ACC112 (cell line): Measurements from ENCODE around the gene TEDDM1.

Experiments
- H2AFZ ChIP-seq: fragments of 200-600 bp; sonication (generic); one replicate; pipeline ENCODE4 v1.6.0; 2017; ENCODE audit warnings: antibody characterized with exemption, low read length; ENCODE audit not compliant: unreplicated experiment
- H3K27ac ChIP-seq: fragments of 200-600 bp; sonication (generic); 2 replicates; pipeline ENCODE4 v1.5.1; 2014; ENCODE audit warnings: low read depth, mild to moderate bottlenecking, antibody characterized with exemption, low read length, moderate library complexity
- H3K27me3 ChIP-seq: fragments of 200-600 bp; sonication (generic); 2 replicates; pipeline ENCODE4 v1.6.1; 2014; ENCODE audit warnings: mild to moderate bottlenecking, antibody characterized with exemption, low read length, moderate library complexity, mixed read lengths; ENCODE audit not compliant: insufficient read depth
- H3K36me3 ChIP-seq: fragments of 200-600 bp; sonication (generic); 2 replicates; pipeline ENCODE4 v1.6.1; 2016; ENCODE audit warnings: mild to moderate bottlenecking, antibody characterized with exemption, low read length, moderate library complexity, mixed read lengths; ENCODE audit not compliant: insufficient read depth
- H3K4me1 ChIP-seq: fragments of 200-600 bp; sonication (generic); one replicate; pipeline ENCODE4 v1.6.1; 2016; ENCODE audit warnings: low read length, mixed read lengths; ENCODE audit not compliant: insufficient read depth, unreplicated experiment, control insufficient read depth
- H3K4me3 ChIP-seq: fragments of 200-600 bp; sonication (generic); 2 replicates; pipeline ENCODE4 v1.5.1; 2014; ENCODE audit warnings: mild to moderate bottlenecking, low read depth, low read length
- H3K79me2 ChIP-seq: fragments of 200-600 bp; sonication (generic); one replicate; pipeline ENCODE4 v1.6.0; 2016; ENCODE audit warnings: low read length; ENCODE audit not compliant: control insufficient read depth, unreplicated experiment, insufficient read depth

The TEDDM1 gene

GRCh38 chr1:182406012-182406411 lies 5.5 kb upstream of the TEDDM1 start:
- Histone ChIP-seq H3K4me3 (no peak overlapping the region), H3K27ac (no peak overlapping the region), H3K36me3 (no peaks in the 10 kb centered on the region)

DNA sequence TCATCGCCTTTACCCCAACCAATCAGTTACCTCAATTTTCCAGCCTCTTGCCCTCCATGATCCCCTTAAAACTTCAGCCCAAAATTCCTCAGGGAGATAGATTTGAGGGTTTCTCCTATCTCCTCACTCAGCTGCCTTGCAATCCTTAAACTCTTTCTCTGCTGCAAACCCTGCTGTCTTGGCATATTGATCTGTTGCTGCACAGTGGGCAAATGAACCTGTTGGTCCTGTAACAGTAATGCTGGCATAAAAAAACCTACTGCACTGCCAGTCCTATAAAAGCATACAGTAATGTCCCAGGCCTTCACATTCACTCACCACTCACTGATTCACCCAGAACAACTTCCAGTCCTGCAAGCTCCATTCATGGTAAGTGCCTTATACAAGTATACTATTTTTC lies 5.1 kb upstream of the TEDDM1 start:
- no peak overlapping the region for H3K27ac ChIP-seq
- peaks cover 25% of the 10 kb centered on the region for H3K27me3 ChIP-seq
- H2AFZ ChIP-seq, result no peak overlapping the region
- no peak overlapping the region for H3K4me3 ChIP-seq
- no peaks in the 10 kb centered on the region for H3K4me1 ChIP-seq
- no peaks in the 10 kb centered on the region for H3K36me3 ChIP-seq
- no peaks in the 10 kb centered on the region for H3K79me2 ChIP-seq

More at GRCh38 chr1:182406012-182406411, 5.5 kb upstream of the TEDDM1 start:
- H3K27me3 ChIP-seq, result peaks cover 25% of the 10 kb centered on the region
- H3K4me1 ChIP-seq, result no peaks in the 10 kb centered on the region
- H2AFZ ChIP-seq, result no peak overlapping the region
- H3K79me2 ChIP-seq, result no peaks in the 10 kb centered on the region

DNA sequence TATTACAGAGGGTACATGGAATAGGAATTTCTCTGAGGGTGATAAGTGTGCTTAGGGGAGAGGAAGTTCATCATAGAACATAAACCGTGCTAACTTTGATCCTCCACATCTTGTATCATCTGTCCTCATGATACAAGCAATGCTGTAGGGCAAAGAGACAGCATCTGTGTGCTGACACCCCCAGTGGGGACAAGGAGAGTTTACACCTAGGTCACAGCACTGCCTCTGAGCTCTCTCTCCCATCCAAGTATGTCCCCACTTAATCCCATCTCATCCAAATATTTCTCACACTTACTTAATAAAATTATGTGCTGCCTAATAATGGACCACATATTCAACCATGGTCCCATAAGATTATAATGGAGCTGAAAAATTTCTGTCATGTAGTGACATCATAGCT lies 4.3 kb upstream of the TEDDM1 start:
- Histone ChIP-seq H3K4me1 (no peaks in the 10 kb centered on the region), H3K4me3 (no peak overlapping the region), H3K27me3 (peaks cover 25% of the 10 kb centered on the region), H2AFZ (no peak overlapping the region), H3K36me3 (no peaks in the 10 kb centered on the region), H3K27ac (no peak overlapping the region), H3K79me2 (no peaks in the 10 kb centered on the region)

DNA sequence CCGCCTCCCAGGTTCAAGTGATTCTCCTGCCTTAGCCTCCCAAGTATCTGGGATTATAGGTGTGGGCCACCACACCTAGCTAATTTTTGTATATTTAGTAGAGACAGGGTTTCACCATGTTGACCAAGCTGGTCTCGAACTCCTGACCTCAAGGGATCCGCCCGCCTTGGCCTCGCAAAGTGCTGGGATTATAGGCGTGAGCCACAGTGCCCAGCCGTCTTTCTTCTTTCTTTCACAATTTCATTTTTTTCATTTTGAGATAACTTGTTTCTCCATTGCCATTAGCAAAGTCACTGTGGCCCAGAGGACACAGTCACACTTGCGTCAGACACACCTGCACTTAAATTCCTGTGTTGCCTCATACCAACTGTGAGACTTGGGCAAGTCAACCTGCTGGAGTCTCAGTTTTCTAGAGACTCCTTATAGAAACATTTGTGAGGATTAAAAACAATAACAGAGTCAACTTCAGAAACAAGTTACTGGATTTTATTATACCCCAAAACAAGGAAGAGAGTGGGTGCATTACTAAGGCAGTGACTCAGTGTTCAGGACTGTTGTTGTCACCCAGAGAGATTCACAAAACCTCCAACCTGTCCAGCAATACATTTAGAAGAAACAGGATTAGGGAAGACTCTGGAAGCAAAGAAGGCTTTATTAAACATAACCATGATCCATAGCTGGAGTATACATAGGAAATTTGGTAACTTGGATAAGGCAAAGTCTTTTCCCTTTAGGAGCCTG lies 2.6 kb downstream of the TEDDM1 start:
- Histone ChIP-seq H3K79me2 (no peaks in the 10 kb centered on the region), H3K4me3 (no peak overlapping the region), H3K36me3 (no peaks in the 10 kb centered on the region), H3K27ac (no peak overlapping the region), H2AFZ (no peak overlapping the region), H3K4me1 (peaks cover 14% of the 10 kb centered on the region), H3K27me3 (no peaks in the 10 kb centered on the region)

DNA sequence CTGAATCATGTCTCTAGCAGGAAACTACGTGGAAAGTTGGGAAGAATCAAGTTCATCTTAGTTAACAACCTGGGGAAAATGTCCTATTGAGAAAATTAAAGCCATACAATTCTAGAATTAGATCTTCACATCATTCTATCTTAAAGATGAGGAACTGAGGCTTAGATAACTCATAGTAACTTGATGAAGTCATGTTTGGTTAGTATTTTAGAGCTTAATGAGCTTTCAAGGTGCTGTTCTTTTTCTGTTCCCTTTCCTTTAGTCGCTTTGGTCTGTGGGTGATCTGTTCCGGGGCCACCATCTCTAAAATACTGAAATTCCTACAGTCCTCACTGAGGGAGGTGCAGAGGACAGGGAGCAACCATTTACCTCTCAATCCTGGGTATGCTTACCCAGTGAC lies 4.6 kb downstream of the TEDDM1 start:
- H3K27ac ChIP-seq, result no peak overlapping the region
- peaks cover 4% of the 10 kb centered on the region for H3K79me2 ChIP-seq
- H2AFZ ChIP-seq, result no peak overlapping the region
- H3K27me3 ChIP-seq, result no peaks in the 10 kb centered on the region
- no peaks in the 10 kb centered on the region for H3K36me3 ChIP-seq
- H3K4me1 ChIP-seq, result peaks cover 19% of the 10 kb centered on the region
- no peak overlapping the region for H3K4me3 ChIP-seq

DNA sequence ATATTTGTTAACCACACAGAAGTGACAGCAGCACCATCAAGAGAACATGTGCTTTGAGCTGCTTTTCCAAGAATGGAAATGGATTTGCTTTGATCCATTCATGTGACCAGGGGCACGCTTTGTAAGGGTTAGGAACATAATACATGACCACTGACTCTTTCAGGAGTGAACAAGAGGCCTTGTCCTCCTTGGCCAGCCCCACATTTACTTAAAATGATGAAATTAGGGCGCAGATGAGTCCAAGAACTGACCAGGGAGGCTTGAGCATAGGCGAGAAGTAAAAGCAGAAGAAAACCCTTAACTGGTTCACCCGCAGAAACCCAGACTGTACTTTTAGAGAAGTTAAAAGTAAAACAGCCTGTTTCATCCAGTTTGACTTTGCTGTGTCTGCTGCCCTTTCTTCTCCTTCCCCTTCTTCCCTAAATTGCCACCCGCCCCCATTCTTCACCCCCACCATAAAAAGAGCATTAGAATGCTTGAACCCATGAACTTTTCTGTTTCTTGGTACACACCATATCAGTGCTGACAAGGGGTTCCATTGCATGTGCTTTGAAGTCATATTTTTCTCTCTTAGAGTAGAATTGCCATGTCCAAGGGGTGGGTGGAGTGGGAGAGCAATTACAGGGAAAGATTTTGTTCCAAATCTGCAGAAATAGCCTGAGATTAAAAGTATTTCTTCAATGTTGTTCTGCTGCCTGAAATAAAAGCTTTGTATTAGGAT lies 6.3 kb downstream of the TEDDM1 start:
- H3K27ac ChIP-seq, result no peak overlapping the region
- no peak overlapping the region for H3K4me3 ChIP-seq
- H3K27me3 ChIP-seq, result no peaks in the 10 kb centered on the region
- H3K36me3 ChIP-seq, result no peaks in the 10 kb centered on the region
- H2AFZ ChIP-seq, result no peak overlapping the region
- peaks cover 21% of the 10 kb centered on the region for H3K79me2 ChIP-seq
- peaks cover 19% of the 10 kb centered on the region for H3K4me1 ChIP-seq

DNA sequence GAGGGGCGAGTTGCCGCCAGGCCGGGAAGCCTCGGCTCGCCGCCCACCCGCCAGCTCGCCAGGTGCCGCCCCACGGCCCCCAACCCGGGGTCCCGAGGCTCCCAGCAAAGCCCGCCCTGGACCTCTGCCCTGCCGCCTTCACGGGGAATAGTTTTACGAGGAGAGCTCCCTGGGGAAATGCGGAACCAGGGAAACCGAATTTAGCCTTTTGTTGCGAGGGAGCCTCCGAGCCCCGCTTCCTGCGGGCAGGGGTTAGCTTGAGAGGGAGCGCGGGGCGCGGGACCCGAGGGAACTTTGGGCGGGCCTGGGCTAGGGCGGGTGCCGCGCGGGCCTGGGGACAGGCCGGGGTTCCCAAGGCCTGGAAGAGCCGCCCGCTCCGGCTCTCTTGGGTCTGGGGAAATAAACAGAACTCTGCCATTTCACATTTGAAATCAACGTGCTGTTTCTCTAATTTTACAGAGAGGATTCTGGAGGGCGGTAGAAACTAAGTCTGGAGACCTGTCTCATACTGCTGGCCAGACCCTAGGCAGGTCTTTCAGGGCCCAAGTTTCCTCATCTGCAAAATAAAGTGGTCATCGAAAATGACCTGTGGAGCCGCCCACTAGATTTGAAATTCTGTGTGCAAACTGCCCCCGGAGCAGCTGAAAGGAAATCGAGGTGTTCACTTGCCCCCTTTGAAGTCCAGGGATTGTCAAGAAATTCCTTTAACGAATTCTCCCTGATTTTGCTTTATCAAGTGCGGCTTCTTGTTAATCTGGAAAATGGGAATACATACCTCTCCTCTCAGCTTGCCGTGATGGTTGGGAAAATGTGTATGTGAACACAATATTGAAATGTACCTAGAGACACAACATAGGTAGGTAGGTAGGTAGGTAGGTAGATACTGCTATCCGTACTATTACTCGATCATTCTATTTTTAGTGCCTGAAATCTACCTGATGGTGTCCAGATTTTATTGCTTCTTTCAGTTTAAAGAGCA lies 8.1 kb downstream of the TEDDM1 start:
- H2AFZ ChIP-seq, result peak overlapping the region; percentile 67
- peaks cover 35% of the 10 kb centered on the region for H3K79me2 ChIP-seq
- H3K36me3 ChIP-seq, result peaks cover 7% of the 10 kb centered on the region
- H3K4me3 ChIP-seq, result peak overlapping the region; percentile 86
- no peaks in the 10 kb centered on the region for H3K27me3 ChIP-seq
- H3K27ac ChIP-seq, result peak overlapping the region; percentile 68
- H3K4me1 ChIP-seq, result peaks cover 10% of the 10 kb centered on the region

GRCh38 chr1:182391362-182392049 lies 9.0 kb downstream of the TEDDM1 start, which contains the start of gene GLUL:
GLUL (minus strand) TSS chr1:182391790; CDS start chr1:182388737, 3,053 bp downstream.
- Histone ChIP-seq H3K4me1 (peaks cover 5% of the 10 kb centered on the region), H3K4me3 (peak within 1 kb of the TSS; percentile 86), H3K27ac (peak within 1 kb of the TSS; percentile 68), H3K27me3 (no peaks in the 10 kb centered on the region), H3K79me2 (peaks cover 38% of the 10 kb centered on the region), H3K36me3 (peaks cover 15% of the 10 kb centered on the region), H2AFZ (peak within 1 kb of the TSS; percentile 67)

DNA sequence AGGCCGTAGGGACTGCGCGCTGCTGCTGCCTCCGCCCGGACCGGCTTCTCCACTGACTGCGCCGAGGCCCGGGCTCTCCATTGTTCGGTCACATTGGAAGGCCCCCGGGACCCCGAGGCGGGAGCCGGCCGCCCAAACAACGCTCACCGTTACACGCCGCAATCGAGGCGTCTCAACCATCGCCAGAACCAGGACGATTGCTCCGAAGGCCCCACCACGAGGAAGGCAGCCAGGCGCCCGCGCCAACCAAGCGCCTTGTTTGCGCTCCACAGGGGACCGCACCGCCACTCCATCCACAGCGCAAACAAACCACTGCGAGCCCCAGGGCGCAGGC lies 9.5 kb downstream of the TEDDM1 start:
- Histone ChIP-seq H3K36me3 (peaks cover 20% of the 10 kb centered on the region), H2AFZ (peak overlapping the region; percentile 1), H3K27ac (peak overlapping the region; percentile 68), H3K4me1 (peaks cover 5% of the 10 kb centered on the region), H3K27me3 (no peaks in the 10 kb centered on the region), H3K79me2 (peaks cover 38% of the 10 kb centered on the region), H3K4me3 (peak overlapping the region; percentile 86)

DNA sequence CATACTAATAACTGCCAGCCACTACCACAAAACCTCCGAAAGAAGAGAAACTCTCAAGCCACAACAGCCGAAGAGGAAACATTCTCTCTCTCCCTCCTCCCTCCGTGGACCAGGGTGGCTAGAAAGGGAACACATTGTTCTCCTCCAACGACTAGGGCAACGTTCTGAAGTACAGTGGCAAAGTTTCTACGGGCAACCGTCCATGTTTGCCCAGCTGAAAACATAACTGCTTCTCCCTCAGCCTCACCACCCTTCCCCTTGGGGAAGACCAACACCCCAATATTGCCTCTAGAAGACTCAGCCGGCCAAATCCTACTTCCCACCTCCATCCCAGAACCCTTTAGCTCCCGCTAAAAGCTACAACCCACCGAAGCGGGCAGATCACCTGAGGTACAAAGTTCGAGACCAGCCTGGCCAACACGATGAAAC lies 10.8 kb downstream of the TEDDM1 start:
- Histone ChIP-seq H2AFZ (no peak overlapping the region), H3K27me3 (no peaks in the 10 kb centered on the region), H3K4me1 (peaks cover 5% of the 10 kb centered on the region), H3K36me3 (peaks cover 31% of the 10 kb centered on the region), H3K4me3 (peak overlapping the region; percentile 86), H3K27ac (no peak overlapping the region), H3K79me2 (peaks cover 38% of the 10 kb centered on the region)
